ENCODE data around the gene KDM2B.

KDM2B gene

GRCh38 chr12:121379945-121380344, 200.9 kb downstream of the KDM2B start:
- TF ChIP-seq CTCF (IDR thresholded peaks at IDR 0.05; ENCODE audit: low read depth, low read length, missing control alignments): no peak
- H3K4me3 ChIP-seq (replicated peaks; ENCODE audit: low read depth, low read length): no peak overlapping the region
- DNase-seq (ENCODE audit: extremely low read depth, low read depth): no peak
